HG03103 (cell line): ENCODE results near the gene ZNF777.
A peak's percentile ranks its signal among the peaks of the same experiment; 100 is the strongest.
"Not testable (repeated sequence)": the region's sequence is repeated elsewhere in the genome, so short reads cannot be mapped to it uniquely, and the experiment has no call there.

ENCODE experiments used
- ATAC-seq: cut with Tn5 transposase; IDR thresholded peaks from one replicate; pipeline ENCODE4 v1.9.1; 2021; ENCODE audit warnings: low read depth; ENCODE audit not compliant: unreplicated experiment

Gene ZNF777

GRCh38 chr7:149455175-149455950 lies 5.5 kb downstream of the ZNF777 start:
- no peak for ATAC-seq

DNA sequence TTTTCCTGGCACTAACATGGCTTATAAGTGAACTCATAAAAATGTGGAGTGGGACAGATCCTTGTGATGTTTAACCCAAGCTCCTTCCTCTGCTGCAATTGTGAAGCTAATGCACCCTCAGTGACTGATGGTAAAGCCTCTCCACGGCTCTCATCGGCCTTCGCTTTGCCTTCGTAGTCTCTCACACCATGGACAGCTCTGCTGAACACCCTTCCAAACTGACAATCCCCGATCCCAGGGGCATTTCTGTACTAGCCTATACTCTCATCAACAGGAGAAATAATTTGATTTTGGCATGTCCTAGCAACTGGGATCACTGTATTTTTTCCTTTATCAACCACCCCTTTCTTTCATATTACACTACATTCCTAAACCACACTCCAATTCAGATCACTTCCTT lies 6.1 kb downstream of the ZNF777 start:
- ATAC-seq, result no peak

GRCh38 chr7:149454006-149454405 lies 6.9 kb downstream of the ZNF777 start:
- ATAC-seq, result no peak

GRCh38 chr7:149450821-149451220 lies 10.0 kb downstream of the ZNF777 start:
- no peak for ATAC-seq

DNA sequence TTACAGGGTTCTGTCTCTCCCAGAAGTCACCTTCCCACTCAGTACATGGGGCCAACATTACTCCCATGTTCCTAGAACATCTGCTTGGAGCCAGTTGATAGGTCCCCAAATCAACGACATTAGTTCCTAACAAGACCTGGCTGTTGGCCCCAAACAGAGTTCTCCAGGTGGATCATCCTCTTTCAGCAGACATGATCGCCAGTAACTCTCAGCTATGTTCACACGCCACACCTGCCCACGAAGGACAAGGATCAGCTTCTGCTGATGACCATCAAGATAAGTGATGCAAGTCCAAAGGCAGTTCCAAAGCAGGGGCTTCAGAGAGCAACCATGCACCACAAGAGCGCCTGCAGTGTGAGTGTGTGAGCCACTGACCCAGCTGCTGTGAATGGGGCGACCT lies 11.0 kb downstream of the ZNF777 start:
- ATAC-seq, result no peak

DNA sequence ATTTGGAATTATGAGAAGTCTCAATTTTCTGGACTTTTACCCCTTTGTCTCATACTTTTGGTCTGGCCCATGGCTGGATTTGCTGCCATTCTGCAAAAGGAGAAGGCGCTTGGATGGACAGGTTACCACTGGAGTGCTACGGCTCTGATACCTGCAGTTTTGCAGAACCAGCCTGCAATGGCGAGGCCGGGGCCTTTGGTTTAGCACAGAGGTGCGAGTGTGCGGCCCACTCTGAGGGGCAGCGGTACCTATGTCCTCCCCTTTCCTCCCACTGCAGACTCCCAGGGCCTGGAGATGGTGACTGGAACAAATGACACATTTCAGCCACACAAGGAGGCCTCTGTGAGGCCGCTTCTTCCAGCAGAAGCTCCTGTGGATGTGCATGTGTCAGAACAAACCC lies 11.9 kb downstream of the ZNF777 start:
- no peak for ATAC-seq

GRCh38 chr7:149446026-149446425 lies 14.8 kb downstream of the ZNF777 start:
- ATAC-seq, result not testable (repeated sequence)

DNA sequence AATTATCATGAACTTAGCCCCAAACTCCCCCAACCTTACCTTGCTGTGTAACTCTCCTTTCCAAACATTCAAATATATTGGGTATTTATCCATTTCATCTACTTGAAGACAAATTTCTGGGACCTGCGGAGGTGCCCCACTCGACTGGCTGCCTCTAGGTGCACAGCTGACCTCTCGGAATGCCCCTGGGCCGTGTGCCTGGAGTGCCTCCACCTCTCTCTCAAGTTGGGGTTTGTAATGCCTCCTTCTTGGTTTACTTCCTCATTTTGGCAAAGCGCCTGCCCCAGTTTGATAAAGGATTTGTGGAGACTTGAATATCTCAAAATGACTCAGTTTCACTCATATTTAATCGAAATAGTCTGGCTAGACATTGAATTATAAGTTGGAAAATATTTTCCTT lies 16.6 kb downstream of the ZNF777 start:
- no peak for ATAC-seq

- no peak for ATAC-seq
Measured at GRCh38 chr7:149443523-149443922, 17.3 kb downstream of the ZNF777 start.

- ATAC-seq, result no peak
Measured at GRCh38 chr7:149442924-149443323, 17.9 kb downstream of the ZNF777 start.

DNA sequence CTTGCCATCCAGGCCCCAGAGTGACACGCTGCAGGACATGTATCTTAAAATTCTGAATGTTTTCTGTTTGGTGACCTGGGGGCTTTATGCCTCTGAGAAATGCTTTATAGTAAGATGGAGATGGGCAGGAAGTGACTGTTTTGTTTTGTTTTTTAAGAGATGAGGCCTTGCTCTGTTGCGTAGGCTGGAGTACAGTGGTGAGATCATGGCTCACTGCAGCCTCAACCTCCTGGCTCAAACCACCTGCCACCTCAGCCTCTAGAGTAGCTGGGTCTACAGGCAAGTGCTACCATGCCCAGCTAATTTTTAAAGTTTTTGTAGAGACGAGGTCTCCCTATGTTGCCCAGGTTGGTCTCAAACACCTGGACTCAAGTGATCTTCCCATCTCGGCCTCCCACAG lies 20.6 kb downstream of the ZNF777 start:
- ATAC-seq, result no peak

GRCh38 chr7:149436358-149436757 lies 24.5 kb downstream of the ZNF777 start:
- no peak for ATAC-seq

DNA sequence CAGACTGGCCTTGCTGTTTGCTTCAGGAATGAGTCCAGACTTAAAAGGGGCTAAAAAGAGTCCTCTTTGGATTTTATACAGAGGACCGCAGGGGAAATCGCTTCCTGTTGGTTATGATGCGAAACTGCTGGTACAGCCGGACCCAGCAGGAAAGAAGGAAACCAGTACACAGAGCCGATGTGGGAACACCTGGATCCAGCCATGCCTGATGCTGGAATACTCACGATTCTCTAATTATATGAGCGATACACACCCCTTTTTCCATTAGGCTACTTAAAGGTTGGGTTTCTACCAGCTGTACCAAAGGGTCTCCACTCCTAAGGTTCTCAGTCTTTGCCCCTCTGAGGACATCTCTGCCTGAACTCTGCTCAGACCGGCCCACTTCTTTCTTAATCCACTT lies 27.7 kb downstream of the ZNF777 start:
- no peak for ATAC-seq

- no peak for ATAC-seq
Measured at GRCh38 chr7:149432121-149432691, 28.7 kb downstream of the ZNF777 start.

DNA sequence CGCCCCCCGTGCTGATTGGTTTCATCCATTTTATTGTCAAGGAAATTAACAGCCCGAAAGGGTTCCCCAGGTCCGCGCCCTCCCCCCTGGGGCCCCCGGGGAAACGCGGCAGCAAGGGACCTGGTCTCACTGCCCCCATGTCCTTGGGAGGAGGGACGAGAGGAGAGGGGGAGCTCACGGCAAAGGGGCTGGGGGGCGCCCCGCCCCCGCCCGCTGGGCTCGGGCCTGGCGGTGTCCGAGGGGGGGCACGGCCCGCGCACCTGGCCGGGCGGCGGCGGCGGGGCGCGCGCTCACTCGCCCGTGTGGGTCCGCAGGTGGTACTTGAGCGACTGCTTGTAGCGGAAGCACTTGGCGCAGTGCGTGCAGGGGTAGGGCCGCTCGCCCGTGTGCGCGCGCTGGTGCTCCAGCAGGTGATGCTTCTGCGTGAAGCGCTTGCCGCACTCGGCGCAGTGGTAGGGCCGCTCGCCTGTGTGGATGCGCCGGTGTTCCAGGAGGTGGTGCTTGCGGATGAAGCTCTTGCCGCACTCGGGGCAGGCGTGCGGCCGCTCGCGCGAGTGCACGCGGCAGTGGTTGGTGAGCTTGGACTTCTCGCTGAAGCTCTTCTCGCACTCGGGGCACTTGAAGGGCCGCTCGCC lies 29.3 kb downstream of the ZNF777 start:
- no peak for ATAC-seq

- no peak for ATAC-seq
Measured at GRCh38 chr7:149430192-149430591, 30.7 kb downstream of the ZNF777 start.

DNA sequence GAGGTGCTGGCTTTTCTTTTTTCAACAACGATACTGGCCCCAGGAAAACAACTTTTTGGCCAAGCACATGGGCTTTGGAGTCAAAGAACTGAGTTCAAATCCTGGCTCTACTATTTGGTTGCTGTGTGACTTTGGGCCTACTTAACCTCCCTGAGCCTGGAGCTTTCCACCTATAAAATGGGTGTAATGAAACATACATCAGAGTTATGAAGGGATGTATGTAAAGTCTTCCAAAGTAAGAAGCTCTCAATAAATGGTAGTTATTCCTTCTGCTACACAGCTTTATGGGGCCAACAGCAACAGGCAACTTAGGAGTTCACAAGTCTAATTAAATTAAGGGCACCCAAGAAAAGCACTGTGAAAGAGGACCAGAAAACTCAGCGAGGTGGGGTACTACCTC lies 33.0 kb downstream of the ZNF777 start:
- no peak for ATAC-seq

GRCh38 chr7:149427096-149427680 lies 33.7 kb downstream of the ZNF777 start:
- ATAC-seq, result no peak

DNA sequence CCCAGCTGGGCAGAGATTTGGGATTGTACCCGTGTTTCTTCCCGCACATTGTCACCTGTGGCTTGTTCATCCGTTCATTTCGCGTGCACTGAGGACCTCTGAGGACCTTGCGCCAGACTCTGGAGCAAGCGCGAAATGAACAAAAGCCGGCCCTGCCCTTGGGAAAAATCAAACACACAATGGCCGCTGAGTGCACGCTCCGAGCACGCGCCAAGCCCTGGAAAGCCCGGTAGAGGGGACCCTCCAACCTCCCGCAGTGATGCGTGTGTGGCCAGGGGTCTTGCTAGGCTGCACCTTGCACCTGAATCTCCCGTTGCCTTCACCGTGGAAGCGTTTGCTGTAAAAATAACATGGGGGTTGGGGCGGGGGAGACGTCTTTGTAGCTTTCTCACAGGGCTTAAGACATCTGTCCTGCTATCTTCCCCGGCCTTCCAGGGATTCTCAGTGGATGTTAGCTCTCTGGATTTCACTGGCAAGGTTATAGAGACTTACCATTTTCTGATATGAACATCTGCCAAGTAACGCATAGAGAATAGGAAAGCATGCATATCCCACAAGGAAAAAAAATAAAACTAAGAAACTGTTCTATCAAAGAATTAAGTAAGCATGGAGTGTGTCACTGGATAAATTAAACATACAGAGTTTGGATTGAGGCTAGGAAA lies 37.3 kb downstream of the ZNF777 start:
- ATAC-seq, result no peak

DNA sequence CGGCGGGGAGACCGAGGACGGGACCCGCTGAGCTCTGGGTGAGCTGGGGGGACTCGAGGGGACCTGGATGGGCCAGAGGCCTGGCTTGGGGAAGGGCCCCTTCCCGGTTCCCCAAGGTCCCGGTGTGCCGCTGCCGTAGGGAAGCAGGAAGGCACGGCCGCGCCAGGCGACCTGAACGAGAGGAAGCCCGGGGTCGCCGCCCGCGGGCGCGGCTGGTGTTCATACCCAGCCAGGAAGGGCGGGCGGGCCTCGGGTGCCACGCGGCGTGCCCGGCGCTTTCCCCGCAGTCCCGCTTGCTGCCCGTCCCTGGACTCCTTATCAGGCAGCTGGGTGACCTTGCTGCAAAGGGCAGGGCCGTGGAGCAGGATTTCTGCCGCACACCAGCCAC lies 38.0 kb downstream of the ZNF777 start:
- peak; percentile 5 for ATAC-seq
